IPS-18c (cell line): ENCODE results near the gene SLCO4A1.

Experiments used
- H3K4me3 ChIP-seq: 2 replicates; pipeline ENCODE4 v1.7.0; 2013; ENCODE audit warnings: low read depth, mild to moderate bottlenecking, low read length, moderate library complexity; ENCODE audit not compliant: insufficient read depth
- H3K9me3 ChIP-seq: one replicate; pipeline ENCODE4 v1.6.1; 2013; ENCODE audit warnings: mild to moderate bottlenecking, low read length, moderate library complexity; ENCODE audit not compliant: control insufficient read depth, insufficient read depth

The SLCO4A1 gene

DNA sequence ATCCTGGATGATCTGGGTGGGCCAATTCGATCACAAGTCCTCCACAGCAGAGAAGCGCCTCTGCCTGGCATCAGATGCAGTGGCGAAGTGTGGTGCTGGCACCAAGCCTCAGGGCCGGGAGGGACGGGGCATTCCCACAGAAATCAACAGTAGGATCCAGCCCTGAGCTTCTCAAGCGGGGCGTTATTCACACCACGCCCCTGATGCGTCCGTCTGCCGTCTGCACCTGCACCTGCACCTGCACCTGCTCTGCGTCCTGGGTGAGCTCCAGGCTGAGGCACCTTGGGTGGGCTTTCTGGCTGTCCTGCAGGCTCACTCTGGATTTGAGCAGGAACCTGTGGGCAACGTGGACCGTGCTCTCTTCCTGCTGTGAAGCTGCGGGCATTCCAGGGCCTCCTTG is 52.6 kb downstream of the SLCO4A1 start:
- no peak overlapping the region for H3K4me3 ChIP-seq

DNA sequence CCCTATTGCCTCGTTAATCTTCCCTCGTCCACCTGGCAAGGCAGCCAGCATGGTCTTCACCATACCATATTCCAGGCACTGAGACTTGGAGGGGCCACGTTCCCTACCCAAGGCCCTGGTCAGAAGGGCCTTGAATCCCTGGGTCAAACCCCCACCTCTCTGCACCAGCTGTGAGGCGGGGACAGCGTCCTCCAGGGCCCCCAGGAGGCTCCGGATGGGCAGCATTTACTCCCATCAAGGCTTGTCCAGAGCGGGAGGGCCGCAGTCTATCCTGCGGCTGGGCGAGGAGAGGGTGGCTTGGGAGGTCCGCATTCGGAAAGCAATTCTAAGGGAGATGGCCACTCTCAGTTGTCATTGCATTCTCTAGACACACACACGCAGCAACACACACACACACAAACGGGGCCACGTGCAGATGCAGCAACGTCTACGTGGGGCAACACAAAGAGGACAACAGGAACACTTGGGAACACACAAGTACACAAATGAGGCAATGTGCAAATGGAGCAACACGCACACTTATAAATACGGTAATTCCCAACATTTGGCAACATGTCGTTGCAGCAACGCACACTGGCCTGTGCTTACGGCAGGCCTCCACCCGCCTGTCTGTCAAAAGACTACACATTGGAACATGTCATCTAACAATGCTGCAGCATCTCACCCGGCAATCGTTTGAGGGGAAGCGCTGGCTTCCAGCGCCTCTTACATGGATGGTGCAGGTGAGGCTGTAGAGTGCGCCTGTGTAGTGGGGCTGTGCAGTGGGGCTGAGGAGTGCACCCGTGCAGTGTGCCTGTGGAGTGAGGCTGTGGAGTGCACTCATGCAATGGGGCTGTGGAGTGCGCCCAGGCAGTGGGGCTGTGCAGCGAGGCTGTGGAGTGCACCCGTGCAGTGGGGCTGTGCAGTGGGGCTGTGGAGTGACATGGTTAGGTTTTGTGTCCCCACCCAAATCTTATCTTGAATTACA is 53.4 kb downstream of the SLCO4A1 start:
- no peak overlapping the region for H3K4me3 ChIP-seq
- H3K9me3 ChIP-seq = no peaks in the 10 kb centered on the region

More for the DNA sequence above, 52.6 kb downstream of the SLCO4A1 start:
- H3K9me3 ChIP-seq = no peaks in the 10 kb centered on the region

DNA sequence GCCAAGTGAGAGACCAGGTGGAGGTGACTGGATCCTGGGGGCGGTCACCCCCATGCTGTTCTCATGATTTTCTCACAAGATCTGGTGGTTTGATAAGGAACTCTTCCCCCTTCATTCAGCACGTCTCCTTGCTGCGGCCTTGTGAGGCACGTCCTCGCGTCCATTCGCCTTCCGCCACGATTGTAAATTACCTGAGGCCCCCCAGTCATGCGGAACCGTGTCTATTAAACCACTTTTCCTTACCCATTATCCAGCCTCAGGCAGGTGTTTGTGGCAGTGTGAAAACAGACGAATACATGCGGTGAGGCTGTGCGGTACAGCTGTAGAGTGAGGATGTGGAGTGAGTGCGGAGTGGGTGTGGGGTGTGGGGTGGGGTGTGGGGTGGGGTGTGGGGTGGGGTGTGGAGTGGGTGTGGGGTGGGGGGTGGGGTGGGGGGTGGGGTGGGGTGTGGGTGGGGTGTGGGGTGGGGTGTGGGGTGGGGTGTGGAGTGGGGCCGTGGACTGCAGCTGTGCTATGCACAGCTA is 54.2 kb downstream of the SLCO4A1 start:
- no peaks in the 10 kb centered on the region for H3K9me3 ChIP-seq

DNA sequence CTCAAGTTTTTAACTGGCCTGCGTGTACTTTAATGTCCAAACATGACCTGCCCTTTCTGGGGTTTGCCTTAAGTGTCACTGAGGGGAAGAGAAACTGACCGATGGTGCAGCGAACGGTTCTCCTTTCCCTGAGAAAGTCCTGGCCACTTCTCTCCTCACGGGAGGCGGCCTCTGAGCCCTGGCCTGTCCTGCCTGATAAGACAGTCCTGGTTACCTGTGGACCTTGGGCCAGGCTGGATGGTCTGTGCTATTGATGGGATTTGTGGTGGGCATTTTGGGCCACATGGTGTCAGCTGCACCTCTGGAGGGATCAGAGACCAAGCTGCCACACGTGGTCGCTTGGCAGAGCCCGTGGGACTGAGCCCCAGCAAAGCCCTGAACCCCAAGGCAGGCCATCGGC is 54.7 kb downstream of the SLCO4A1 start:
- H3K4me3 ChIP-seq = no peak overlapping the region
- no peaks in the 10 kb centered on the region for H3K9me3 ChIP-seq

More for the DNA sequence above, 54.2 kb downstream of the SLCO4A1 start:
- H3K4me3 ChIP-seq = no peak overlapping the region

DNA sequence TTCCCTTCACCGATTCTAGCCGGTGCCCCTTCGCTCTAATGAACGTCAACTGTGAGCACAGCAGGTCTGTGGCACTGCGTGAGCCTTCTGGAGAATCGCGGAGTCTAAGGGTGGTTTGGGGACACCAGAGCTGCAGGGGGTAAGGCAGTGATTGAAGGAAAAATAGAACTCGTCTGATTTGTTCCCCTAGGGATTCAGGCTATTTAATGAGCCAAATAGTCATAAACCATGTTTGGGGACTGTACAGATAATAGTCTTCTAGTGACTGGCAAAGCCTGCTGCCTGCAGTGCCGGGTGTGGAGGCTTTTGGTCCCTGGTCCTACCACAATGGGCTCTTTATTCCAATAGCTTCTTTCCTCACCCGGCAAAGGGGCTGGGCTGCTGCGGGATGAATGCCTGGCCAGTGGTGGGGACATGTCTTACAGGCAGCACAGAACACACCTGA is 55.2 kb downstream of the SLCO4A1 start:
- no peaks in the 10 kb centered on the region for H3K9me3 ChIP-seq
- H3K4me3 ChIP-seq = no peak overlapping the region

DNA sequence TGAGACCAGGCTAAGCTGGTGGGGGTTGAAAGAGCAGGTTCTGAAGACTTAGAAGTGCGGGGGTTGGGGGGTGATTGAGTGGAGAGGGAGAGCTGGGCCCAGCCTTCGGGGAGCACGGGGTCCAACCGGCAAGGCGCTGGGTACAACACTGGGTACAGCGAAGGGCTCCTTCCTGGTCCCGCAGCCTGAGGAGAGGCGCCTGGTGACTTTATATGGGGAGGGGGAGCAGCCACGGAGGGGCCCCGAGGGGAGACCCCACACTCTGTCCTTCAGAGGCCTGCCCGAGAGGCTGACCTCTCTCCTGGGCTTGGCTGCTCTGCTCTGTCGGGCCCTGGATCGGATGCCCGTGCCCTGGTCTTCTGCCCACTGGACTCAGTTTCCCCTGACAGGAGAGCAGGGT is 55.9 kb downstream of the SLCO4A1 start:
- H3K9me3 ChIP-seq = no peaks in the 10 kb centered on the region
- no peak overlapping the region for H3K4me3 ChIP-seq

DNA sequence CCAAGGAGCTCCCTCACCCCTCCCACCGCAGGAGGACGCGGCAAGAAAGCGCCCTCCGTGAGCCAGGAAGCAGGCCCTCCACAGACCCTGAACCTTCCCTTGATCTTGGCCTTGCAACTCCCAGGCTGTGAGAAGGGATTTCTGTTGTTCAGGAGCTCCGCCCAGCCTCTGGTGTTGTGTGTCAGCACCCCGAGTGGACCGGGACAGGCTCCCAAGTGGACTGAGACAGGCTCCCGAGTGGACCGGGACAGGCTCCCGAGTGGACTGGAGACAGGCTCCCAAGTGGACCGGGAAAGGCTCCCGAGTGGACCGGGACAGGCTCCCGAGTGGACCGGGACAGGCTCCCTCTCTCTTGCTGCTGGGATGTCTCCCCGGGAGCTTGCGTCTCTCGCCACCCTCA is 57.0 kb downstream of the SLCO4A1 start:
- H3K9me3 ChIP-seq = no peaks in the 10 kb centered on the region
- H3K4me3 ChIP-seq = no peak overlapping the region

DNA sequence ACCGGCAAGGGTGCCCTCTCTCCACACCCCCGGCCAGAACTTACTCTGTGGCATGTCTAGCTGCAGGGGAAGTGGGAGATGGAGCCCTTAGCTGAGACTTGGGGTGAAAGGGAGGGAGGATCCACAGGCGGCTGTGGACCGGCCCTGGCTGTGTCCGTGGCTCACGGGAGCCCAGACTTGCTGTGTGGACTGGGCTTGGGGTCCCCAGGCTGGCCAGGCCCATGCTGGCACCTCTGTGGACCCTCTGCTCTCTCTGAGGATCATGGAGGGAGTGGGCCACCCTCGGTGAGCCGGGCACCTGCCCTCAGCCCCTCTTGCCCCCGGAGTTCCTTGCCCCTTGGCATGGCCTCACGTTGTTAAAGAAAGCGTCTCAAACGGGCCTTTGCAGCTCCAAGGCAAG is 57.4 kb downstream of the SLCO4A1 start:
- H3K4me3 ChIP-seq = no peak overlapping the region
- H3K9me3 ChIP-seq = no peaks in the 10 kb centered on the region

DNA sequence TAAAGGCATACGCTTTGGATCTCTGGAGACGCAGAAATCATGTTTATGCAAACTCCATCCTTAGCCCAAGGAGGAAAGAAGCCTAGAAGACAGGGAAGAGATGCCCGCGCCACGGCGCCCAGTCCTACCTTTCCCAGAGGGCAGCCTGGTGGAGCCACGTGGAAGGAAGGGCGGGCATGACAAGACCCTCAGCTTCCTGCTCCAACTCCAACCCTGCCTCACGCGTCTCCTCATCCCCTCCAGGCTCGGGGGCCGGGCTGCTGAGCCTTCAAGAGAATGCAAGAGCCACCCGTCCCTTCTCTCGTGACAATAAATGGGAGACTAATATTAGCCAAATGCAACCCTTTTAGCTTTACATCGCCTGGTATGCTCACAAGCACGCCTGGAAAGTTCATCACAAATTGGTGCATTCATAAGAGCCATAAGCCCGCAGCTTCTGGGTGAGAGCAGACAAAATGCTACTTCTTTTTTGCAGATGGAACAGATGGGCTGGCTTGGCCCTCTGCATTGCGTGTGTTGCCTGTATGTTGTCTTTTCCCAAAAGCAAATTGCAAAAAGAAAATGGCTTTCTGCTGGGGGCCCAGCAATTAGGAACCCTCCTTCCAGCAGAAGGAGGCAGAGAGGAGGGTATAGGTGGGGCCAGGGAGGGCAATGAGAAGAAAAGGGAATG is 58.1 kb downstream of the SLCO4A1 start:
- Histone ChIP-seq H3K9me3 (no peaks in the 10 kb centered on the region), H3K4me3 (no peak overlapping the region)

DNA sequence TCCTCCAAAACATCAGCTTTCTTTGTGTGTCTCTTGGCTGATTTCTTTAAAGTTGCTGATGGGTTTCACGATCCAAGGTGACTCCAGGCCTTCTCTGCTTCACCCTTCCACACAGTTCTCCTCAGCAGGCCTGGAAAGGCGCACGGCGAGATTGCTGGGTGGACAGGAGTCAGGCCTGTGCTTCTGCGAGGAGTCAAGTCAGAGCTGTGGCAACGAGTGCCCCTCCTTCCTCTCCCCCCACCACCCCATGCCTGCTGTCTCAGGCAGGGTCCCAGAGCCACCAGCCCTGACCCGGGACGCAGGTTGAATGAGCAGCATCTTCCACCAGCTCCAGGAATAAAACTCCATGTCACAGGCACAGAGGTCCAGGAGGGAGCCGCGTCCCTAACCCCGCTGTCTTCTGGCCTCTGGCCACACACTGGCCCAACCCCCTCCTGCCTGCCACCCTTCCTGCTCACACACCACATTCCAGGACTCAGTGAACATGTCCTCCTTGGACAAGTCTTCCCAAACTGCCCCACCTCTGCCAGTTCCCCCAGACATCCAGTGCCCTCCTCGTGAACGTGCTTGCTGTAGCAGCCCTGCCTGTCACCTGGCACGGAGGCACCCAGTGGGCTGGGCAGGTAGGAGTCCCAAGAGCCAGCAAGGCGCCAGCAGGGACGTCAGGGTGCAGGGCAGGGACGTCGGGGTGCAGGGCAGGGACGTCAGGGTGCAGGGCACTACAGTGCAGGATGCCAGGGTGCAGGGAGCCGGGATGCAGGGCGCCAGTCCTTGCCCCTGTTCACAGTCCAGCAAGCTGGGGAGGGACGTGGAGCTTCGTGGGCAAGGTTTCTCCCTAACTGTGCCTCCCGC is 59.1 kb downstream of the SLCO4A1 start:
- Histone ChIP-seq H3K9me3 (no peaks in the 10 kb centered on the region), H3K4me3 (no peak overlapping the region)

DNA sequence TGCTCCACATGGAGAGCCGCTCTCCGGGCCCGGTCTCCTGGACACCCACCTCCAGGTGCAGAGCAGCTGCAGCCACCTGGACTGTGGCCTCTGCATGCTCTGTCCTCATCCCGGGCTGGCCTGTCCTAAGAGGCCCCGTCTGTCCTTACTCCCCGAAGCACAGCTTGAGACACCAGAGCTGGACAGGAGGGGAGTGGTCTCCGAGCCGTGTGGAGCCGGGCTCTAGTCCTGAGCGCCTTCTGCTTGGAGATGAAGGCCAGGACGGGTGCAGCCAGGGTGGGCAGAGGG is 59.7 kb downstream of the SLCO4A1 start:
- H3K9me3 ChIP-seq = no peaks in the 10 kb centered on the region
- H3K4me3 ChIP-seq = no peak overlapping the region

DNA sequence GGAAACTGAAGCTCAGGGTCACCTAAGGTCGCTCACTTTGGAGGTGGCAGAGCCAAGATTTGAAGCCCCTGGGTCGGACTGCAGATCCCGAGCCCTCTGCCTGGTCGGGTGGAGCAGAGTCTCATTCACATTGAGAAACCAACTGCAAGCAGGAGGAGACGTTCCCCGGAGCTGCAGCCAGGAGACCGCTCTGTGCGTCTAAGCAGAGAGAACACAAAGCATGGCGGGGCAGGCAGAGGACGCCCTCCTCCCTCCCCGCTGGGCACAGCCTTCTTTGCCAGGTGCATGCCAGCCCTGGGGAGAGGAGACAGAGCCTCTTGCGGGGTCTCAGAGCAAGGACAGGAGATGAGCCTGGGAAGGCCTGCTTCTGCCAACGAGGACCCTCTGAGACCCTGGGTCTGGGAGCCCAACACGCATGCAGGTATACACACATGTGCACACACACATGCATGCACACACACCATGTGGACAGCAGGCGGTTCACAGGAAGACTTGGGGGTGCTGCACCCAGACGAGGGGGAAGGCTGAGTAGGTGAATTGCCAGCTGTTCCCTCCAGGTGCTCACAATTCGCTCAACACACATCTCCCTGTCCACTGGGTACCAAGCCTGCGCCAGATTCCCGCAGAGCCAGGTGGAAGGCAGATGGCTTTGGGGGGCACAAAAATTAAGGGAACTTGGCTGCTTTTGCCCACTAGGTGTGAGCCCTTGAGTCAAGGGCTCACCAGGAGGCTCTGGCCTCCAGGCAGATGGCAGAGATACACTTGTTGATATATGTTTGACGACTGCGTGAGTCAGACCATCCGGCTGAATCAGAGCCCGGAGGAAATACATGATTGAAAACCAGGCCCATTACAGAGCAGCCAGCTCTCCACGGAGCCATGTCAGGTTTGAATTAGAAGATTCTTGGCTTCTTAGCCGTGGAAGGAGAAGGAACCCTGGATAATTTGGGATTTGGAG is 60.9 kb downstream of the SLCO4A1 start:
- Histone ChIP-seq H3K4me3 (no peak overlapping the region), H3K9me3 (no peaks in the 10 kb centered on the region)

DNA sequence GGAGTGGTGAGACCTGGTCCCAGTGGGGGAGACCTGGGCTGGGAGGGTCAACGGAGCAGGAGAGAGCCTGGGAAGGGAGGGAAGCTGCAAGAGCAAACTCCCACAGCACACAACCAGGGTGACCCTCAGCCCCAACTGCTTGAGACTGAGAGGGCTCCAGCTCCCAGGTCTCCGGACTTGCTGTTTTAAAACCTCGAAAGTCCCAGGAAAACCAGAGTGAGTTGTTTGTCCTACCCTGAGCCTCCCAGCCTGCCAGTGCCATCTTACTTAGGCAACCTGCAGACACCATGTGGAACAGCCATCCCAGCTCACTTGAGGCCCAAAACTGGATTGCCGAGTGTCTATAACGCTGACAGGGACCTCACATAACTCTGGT is 61.5 kb downstream of the SLCO4A1 start:
- Histone ChIP-seq H3K9me3 (no peaks in the 10 kb centered on the region), H3K4me3 (no peak overlapping the region)

DNA sequence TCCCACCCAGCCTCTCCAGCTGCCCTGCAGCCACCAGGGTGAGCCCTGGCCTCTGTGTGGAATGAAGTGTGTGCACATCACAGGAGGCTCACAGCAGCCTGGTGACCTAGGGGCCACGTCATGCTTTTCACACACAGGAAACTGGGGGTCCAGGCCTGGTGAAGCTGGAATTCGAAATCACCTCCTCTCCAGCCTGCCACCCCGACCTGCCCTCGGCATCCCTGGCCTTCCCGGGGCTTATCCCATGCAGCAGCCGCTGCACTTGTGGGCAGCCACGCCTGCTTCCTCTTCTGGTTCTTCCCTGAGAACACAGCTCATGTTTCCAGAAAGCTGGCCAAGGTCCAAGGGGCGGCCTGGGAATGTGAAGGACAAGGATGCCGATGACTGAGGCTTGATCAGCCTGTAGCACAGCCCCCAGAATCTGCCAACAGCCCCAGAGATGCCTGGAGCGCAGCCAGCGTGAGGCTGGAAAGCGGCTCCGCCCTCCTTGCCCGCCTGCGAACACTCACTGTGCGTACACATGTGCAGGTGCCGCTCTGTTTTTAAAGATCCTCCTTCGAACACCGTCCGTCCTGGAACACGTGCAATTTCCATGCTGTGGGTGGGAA is 62.1 kb downstream of the SLCO4A1 start:
- no peaks in the 10 kb centered on the region for H3K9me3 ChIP-seq
- no peak overlapping the region for H3K4me3 ChIP-seq

DNA sequence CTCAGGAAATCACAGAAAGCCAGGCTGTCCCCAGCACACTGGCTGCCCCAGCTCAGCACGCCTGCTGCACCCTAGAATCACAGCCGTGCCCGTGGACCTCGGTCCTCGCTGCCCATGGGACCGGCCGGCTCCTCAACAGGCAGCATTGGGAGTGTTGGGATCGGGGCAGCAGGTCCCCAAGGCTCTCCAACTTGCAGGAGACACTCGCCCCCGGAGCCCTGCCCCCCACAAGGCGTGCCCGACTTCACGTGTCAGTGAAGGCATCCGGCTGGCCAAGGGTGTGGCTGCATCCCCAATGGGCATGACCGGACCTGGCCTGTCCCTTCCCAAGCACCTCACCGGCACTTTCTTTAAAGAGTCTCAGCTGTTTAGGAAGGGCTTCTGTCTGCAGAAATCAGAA is 63.3 kb downstream of the SLCO4A1 start:
- Histone ChIP-seq H3K9me3 (no peaks in the 10 kb centered on the region), H3K4me3 (no peak overlapping the region)

DNA sequence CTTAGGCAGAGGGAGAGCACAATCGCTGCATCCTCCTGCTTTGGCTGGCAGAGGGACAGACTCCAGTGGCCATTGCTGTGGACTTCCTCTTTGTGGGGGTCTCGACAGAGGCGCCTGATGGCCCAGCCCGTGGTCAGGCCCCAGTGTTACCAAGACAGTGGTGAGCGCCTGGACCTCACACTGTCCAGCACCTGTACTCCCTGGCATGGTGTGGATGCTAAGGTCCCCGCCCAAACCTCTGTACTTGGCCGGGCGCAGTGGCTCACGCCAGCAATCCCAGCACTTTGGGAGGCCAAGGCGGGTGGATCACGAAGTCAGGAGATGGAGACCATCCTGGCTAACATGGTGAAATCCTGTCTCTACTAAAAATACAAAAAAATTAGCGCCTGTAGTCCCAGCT is 64.0 kb downstream of the SLCO4A1 start:
- Histone ChIP-seq H3K4me3 (no peak overlapping the region), H3K9me3 (no peaks in the 10 kb centered on the region)
